NT2/D1 (cell line): ENCODE results near the gene RFC1.

Source experiments
- YY1 ChIP-seq: IDR thresholded peaks from 2 replicates; pipeline ENCODE4 v1.6.1; 2011; ENCODE audit not compliant: insufficient read length, insufficient read depth
- ZNF274 ChIP-seq: IDR thresholded peaks from 2 replicates; pipeline ENCODE4 v1.6.1; 2011; ENCODE audit warnings: mild to moderate bottlenecking, low read depth, low read length

DNA sequence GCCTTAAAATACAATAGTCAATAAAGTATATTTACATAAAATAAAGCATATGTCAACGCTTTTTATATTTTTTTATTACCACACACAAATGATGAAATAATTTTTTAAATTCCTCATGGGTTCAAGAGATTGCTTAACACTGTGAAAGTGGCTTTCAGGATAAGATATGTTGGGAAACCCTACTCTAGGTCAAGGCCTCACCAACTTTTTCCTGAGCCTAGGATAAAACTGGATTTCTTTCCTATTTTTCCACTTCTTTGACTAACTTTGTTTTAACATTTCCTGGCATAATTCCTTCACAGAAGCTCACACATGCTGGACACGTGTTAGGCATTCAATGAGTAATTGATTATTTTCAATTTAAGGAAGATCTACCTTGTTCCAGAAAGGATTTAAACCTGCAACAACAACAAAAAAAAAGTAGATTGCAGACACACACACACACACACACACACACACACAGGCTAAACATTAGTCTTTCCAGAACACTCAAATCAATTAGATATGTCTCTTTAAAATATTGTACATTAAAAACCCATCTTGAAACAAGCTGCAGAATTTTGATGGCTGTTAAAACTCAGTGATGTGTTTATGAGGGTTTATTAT lies 49.6 kb upstream of the RFC1 start:
- TF ChIP-seq ZNF274 (no peak), YY1 (no peak)
